GM19240 (cell line): ENCODE results near the gene TCTN1.
"Not testable (repeated sequence)": the region's sequence is repeated elsewhere in the genome, so short reads cannot be mapped to it uniquely, and the experiment has no call there.

ENCODE experiments used
- DNase-seq: peaks from one replicate; pipeline ENCODE4 v3.0.0; 2011; ENCODE audit warnings: low spot score; ENCODE audit not compliant: insufficient read length

The TCTN1 gene

GRCh38 chr12:110637869-110638441 is 24.0 kb downstream of the TCTN1 start:
- no peak for DNase-seq

GRCh38 chr12:110638796-110639195 is 24.9 kb downstream of the TCTN1 start:
- DNase-seq, result no peak

GRCh38 chr12:110639336-110640141 is 25.6 kb downstream of the TCTN1 start:
- DNase-seq, result no peak

GRCh38 chr12:110640275-110641025 is 26.5 kb downstream of the TCTN1 start:
- no peak for DNase-seq

GRCh38 chr12:110641521-110641920 is 27.6 kb downstream of the TCTN1 start:
- DNase-seq, result no peak

GRCh38 chr12:110647631-110648040 is 33.7 kb downstream of the TCTN1 start:
- DNase-seq, result no peak

GRCh38 chr12:110649341-110649847 is 35.5 kb downstream of the TCTN1 start:
- DNase-seq, result no peak

GRCh38 chr12:110654238-110654637 is 40.3 kb downstream of the TCTN1 start:
- DNase-seq, result not testable (repeated sequence)

- no peak for DNase-seq
Observed at GRCh38 chr12:110656071-110656655, 42.2 kb downstream of the TCTN1 start.

- DNase-seq, result no peak
Observed at GRCh38 chr12:110657747-110658146, 43.8 kb downstream of the TCTN1 start.

- DNase-seq, result no peak
Observed at GRCh38 chr12:110658242-110658641, 44.3 kb downstream of the TCTN1 start.

- no peak for DNase-seq
Observed at GRCh38 chr12:110658878-110659277, 44.9 kb downstream of the TCTN1 start.

- peak; percentile 52 for DNase-seq
Observed at GRCh38 chr12:110661337-110661972, 47.5 kb downstream of the TCTN1 start.

GRCh38 chr12:110666892-110667291 is 53.0 kb downstream of the TCTN1 start:
- no peak for DNase-seq

- DNase-seq, result no peak
Observed at GRCh38 chr12:110667671-110668070, 53.7 kb downstream of the TCTN1 start.

- no peak for DNase-seq
Observed at GRCh38 chr12:110668480-110669192, 54.7 kb downstream of the TCTN1 start.

GRCh38 chr12:110669193-110669502 is 55.2 kb downstream of the TCTN1 start:
- DNase-seq, result no peak

- DNase-seq, result no peak
Observed at GRCh38 chr12:110670161-110670701, 56.3 kb downstream of the TCTN1 start.

- no peak for DNase-seq
Observed at GRCh38 chr12:110676171-110676570, 62.2 kb downstream of the TCTN1 start.

- no peak for DNase-seq
Observed at GRCh38 chr12:110677206-110677911, 63.4 kb downstream of the TCTN1 start.
